ENCODE results near the gene THEM4. TPM values are rescaled to one million over a fixed set of nuclear protein-coding genes. Genes with fewer than 3 reads are reported as not detected.
A peak's percentile ranks its signal among the peaks of the same experiment; 100 is the strongest.

The THEM4 gene
- total RNA-seq, 2 donors from 2014 or later, result 6.6 to 7.7 TPM

DNA sequence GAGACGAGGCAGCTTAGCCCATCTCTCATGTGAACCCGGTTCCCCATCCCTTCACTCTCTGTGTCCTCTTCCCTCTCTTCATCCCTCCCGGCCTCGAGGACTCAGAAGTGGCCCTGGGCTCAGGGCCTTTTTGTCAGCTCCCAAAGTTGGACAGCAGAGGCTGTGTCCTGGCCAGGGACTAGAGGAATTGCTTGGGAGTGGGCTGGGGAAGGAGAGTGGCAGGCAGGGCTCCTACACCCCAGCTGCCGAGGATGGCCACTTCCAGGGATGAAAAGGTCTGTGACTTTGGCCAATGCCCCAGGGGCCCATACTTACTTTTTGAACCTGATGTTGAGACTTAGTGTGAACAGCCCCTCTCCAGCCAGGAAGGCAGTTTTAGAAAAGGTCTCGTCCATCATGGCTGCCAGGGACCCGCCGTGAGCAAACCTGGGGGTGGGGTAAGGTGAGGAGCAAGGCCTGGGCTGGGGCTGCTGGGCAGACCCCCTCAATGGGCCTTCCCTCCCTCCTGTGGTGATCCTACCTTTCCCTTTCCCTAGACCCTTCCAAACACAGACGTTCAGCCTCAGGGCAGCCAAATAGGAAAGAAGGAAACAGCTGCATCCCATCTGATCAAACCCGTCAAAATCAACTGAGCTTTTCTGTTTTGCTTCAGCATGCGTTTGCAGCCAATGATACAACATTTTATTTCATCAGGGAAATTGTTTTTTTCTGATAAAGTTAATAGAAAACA is 61.3 kb downstream of the THEM4 start:
- Histone ChIP-seq H3K9me3 (no peaks in the 10 kb centered on the region), H3K27me3 (no peaks in the 10 kb centered on the region), H3K36me3 (no peaks in the 10 kb centered on the region), H3K4me1 (no peaks in the 10 kb centered on the region), H3K9ac (ENCODE audit: low read depth in 2 of 2, low read length in 2 of 2) (no peak overlapping the region), H3K4me3 (no peak overlapping the region), H3K27ac (no peak overlapping the region)
- intact Hi-C loops (cut with DNase I), result no loop called here
- no peak for DNase-seq
- TF ChIP-seq, protein P1, sequence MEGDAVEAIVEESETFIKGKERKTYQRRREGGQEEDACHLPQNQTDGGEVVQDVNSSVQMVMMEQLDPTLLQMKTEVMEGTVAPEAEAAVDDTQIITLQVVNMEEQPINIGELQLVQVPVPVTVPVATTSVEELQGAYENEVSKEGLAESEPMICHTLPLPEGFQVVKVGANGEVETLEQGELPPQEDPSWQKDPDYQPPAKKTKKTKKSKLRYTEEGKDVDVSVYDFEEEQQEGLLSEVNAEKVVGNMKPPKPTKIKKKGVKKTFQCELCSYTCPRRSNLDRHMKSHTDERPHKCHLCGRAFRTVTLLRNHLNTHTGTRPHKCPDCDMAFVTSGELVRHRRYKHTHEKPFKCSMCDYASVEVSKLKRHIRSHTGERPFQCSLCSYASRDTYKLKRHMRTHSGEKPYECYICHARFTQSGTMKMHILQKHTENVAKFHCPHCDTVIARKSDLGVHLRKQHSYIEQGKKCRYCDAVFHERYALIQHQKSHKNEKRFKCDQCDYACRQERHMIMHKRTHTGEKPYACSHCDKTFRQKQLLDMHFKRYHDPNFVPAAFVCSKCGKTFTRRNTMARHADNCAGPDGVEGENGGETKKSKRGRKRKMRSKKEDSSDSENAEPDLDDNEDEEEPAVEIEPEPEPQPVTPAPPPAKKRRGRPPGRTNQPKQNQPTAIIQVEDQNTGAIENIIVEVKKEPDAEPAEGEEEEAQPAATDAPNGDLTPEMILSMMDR (IDR thresholded peaks at IDR 0.05), result no peak

DNA sequence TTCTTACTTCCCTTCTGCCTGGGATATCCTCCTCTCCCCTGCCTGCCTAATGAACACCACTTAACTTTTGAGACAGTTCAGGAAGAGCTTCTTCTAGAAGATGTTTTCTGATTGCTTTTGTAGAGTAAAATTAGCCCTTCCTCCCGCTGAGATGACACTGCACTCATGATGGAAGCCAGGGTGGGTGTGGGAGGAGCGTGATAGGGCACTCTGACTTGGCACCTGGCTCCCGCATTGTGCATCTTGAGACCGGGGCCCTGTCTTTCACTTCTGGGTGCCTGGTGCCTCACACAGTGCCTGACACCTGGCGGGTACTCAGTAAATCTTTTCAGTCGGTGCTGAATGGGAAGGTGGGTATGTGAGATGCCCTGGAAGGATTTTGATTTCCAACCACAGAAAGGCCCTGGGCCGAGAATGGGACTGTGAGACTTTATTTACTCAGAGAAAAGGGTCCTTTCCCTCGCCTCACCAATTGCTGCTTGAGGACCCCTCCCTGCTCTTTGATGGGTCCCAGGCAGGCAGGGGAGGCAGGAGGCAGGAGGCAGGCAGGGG is 62.5 kb downstream of the THEM4 start:
- TF ChIP-seq, protein P1 (IDR thresholded peaks at IDR 0.05), result no peak

DNA sequence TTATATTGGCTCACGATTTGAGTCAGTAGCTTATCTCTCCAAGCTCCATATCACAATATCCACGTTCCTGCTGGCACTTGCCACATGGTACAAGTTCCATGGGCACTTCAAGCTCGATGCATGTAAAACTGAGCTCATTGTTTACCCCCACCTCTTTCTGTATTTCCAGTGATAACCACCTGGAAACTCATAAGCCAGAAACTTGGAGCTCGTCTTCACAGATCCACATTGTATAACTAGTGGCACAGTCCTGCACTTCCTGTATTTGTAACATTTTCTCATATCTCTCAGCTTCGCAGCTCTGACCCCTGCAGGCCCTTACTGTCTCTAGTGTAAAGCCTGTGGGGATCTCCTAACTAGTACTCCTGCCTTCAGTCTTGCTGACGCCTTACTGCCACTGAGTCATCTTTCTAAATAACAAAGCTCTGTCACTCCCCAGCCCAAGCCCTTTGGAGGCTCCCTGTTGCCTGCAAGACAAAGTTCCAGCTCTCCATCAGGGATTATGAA is 63.2 kb downstream of the THEM4 start:
- intact Hi-C loops (cut with DNase I), result no loop called here
- Histone ChIP-seq H3K27me3 (no peaks in the 10 kb centered on the region), H3K4me3 (no peak overlapping the region), H3K9ac (ENCODE audit: low read depth in 2 of 2, low read length in 2 of 2) (no peak overlapping the region), H3K27ac (no peak overlapping the region), H3K36me3 (no peaks in the 10 kb centered on the region), H3K9me3 (no peaks in the 10 kb centered on the region), H3K4me1 (no peaks in the 10 kb centered on the region)
- DNase-seq, result no peak
- TF ChIP-seq, protein P1 (IDR thresholded peaks at IDR 0.05), result no peak

More for the DNA sequence above, 62.5 kb downstream of the THEM4 start:
- intact Hi-C loops (cut with DNase I), result no loop called here
- Histone ChIP-seq H3K36me3 (no peaks in the 10 kb centered on the region), H3K4me3 (no peak overlapping the region), H3K9me3 (no peaks in the 10 kb centered on the region), H3K4me1 (no peaks in the 10 kb centered on the region), H3K27ac (no peak overlapping the region), H3K27me3 (no peaks in the 10 kb centered on the region), H3K9ac (ENCODE audit: low read depth in 2 of 2, low read length in 2 of 2) (no peak overlapping the region)
- DNase-seq, result no peak

DNA sequence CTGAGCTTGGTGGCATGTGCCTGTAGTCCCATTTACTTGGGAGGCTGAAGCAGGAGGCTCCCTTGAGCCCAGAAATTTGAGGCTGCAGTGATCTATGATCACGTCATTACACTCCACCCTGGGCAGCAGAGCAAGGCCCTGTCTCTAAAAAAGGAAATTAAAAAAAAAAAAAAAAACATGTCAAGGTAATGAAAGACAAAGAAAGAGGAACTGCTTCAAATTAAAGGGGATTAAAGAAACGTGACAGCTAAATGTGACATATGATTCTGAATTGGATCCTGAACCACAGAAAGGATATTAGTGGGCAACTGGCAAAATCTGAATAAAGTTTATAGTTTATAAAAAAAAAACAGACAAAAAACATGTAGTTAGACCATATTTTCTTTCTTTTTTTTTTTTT is 65.9 kb downstream of the THEM4 start:
- TF ChIP-seq, protein P1 (IDR thresholded peaks at IDR 0.05), result no peak
- Histone ChIP-seq H3K4me3 (no peak overlapping the region), H3K27ac (no peak overlapping the region), H3K27me3 (peaks cover 5% of the 10 kb centered on the region), H3K36me3 (no peaks in the 10 kb centered on the region), H3K9ac (ENCODE audit: low read depth in 2 of 2, low read length in 2 of 2) (no peak overlapping the region), H3K4me1 (no peaks in the 10 kb centered on the region), H3K9me3 (no peaks in the 10 kb centered on the region)
- intact Hi-C loops (cut with DNase I), result no loop called here
- no peak for DNase-seq

DNA sequence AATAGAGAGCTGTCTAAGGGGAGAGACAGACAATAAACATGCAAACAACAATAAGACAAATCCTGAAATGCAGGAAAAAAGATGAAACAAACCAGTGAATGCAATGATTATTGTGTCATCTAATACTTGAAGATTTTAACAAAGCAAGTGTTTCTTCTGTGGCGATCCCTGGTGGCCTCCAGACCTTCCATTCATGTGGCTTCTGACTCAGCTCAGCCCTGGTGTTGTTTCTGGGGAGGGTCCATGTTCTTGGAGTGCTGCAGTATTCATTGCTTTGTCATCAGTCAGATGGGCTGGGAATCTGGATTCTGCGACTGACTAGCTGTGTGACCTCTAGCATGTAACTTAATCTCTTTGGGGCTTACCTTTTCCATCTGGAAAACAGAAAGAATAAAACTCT is 68.2 kb downstream of the THEM4 start:
- Histone ChIP-seq H3K27ac (no peak overlapping the region), H3K27me3 (peaks cover 6% of the 10 kb centered on the region), H3K36me3 (no peaks in the 10 kb centered on the region), H3K4me1 (no peaks in the 10 kb centered on the region), H3K4me3 (no peak overlapping the region), H3K9me3 (no peaks in the 10 kb centered on the region), H3K9ac (ENCODE audit: low read depth in 2 of 2, low read length in 2 of 2) (peak overlapping the region in 1 of 2 donors; percentile 89)
- DNase-seq, result no peak
- TF ChIP-seq, protein P1 (IDR thresholded peaks at IDR 0.05), result no peak
- intact Hi-C loops (cut with DNase I), result no loop called here

Data from colonic mucosa (tissue), 4 donors.